Smooth muscle cell of the brain vasculature (primary cell): Measurements from ENCODE around the gene CDK2.
A peak's percentile ranks its signal among the peaks of the same experiment; 100 is the strongest.

ENCODE experiments used
- DNase-seq: peaks from one replicate; pipeline ENCODE4 v3.0.0-alpha.2; 2012; ENCODE audit warnings: low read depth, low spot score

CDK2 gene

DNA sequence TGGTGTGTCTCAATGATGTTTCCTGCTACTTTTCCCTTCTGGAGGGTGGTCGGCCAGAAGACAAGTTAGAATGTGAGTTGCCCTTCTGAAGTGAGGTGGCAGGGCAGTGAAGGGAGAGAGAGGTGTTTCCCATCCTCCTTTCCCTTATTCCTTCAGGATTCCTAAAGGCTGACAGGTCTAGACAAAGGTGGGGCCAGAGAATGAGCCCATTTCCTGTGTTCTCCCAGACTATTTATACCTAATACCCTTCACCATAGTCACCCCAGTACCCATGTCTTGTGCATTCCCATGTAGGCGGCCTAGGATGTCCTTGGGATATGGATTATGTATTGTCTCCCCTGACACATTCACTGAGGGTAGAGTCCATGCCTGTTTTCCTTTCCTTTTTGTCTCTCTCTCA is 28.6 kb upstream of the CDK2 start:
- no peak for DNase-seq

DNA sequence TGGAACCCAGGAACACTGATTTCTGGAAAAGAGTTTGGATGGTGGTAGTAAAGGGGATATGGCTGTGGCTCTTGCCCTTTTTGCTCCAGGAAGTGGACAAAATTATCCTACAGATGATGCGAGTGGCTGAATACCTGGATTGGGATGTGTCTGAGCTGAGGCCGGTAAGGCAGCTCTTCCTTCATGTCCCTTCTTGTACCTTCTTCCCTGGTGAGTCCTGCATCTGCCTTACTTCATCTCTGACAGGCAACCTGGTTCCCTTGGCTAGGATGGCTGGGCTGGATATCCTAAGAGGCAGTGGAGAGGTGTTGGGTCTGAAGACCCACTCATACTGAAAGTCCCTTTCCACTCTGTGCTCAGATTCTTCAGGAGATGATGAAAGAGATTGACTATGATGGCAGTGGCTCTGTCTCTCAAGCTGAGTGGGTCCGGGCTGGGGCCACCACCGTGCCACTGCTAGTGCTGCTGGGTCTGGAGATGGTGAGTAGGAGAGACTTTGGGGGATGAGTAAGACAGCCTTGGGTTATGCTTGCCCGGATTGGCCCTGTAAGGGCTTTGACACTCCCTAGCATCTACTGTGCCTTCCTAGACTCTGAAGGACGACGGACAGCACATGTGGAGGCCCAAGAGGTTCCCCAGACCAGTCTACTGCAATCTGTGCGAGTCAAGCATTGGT is 27.7 kb upstream of the CDK2 start:
- no peak for DNase-seq

DNA sequence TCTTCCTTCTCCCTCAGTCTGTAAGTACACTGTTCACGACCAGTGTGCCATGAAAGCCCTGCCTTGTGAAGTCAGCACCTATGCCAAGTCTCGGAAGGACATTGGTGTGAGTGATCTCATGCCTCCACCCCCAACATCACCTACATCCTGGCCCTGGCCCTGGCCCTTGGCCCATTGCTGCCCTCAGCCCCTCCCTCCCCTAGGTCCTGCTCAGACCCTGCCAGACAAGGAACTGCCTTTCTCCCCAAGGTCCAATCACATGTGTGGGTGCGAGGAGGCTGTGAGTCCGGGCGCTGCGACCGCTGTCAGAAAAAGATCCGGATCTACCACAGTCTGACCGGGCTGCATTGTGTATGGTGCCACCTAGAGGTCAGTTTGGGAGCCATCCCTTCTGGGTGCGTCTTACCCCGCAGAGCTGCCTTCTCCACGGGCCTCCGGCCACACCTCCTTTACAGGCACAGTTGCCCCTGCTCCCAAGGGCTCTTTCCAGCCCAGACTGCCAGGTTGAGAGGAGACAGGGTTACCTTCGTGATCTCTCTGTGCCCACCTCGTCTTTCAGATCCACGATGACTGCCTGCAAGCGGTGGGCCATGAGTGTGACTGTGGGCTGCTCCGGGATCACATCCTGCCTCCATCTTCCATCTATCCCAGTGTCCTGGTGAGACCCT is 26.4 kb upstream of the CDK2 start:
- no peak for DNase-seq

DNA sequence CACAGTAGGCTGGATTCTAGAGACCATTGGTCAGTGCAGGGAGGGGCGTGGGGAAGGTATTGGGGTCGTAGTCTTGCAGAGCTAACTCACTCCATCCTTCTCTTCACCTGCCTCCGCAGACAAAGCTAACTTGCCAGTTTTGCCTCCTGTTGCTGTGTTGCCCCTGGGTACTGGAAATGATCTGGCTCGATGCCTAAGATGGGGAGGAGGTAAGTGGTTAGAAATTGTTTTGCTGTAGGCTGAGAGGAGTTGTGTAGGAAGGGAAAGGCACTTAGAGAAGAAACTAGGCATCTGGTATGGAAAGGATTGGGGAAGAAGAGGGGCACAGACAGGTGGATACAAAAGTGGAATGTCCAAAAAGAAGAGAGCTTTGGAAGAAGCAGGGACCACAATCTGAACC is 24.6 kb upstream of the CDK2 start:
- no peak for DNase-seq

DNA sequence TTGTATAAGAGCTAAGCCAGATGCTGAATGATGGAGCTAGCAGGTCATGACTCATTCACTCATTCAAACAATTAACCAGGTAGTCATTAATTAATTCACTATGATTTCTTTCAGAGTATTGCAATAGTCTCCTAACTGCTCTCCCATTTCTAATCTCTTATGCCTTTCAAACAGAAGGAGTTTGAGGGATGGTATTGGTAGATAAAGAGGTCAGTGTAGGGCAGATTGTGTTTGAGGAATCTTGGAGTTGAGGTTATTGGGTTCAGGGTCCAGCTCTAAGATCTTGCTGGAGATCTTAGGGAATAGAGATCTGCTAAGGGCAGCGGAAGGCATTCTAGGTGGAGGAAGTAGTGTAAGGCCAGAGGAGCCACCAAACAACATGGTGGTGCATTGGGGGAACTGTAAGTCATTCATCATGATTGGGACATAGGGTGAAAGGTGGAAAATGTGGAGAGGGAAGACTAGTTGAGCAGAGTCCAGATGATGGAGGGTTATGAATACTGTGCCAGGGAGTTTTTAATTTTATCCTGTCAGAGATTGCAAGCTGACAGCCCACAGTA is 24.0 kb upstream of the CDK2 start:
- no peak for DNase-seq

DNA sequence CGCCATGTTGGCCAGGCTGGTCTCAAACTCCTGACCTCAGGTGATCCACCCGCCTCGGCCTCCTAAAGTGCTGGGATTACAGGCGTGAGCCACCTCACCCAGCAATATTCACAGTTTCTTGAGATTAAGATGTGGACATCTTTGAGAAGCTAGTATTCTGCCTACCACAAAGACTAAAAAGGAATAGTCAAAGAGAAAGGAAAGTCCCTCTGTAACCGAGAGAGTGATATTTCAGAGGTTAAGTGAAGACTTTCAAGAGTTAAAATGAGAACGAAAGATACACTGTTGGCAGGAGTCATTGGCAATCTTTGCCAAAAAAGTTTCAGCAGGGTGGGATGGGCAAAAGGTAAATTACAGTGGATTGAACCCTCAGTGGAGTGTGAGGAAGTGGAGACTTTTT is 20.1 kb upstream of the CDK2 start:
- DNase-seq: no peak

DNA sequence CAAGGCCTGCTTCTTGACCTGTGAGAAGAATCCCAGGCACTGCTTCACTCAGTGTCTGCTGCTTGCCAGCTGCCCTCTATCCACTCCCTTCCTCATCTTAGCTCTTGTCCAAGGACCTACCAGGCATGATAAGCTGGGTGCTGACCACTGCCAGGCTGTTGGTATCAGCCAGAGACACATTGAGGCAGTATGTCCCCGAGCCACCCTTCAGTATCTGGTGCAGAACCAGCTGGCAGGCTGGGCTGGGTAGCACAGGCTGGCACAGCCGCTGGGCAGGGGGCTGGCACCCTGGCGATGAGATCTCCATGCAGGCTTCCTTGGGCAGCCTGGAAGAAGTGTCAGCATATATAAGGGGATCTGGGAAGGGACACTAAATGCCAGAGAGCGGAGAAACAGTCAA is 11.3 kb upstream of the CDK2 start:
- no peak for DNase-seq

DNA sequence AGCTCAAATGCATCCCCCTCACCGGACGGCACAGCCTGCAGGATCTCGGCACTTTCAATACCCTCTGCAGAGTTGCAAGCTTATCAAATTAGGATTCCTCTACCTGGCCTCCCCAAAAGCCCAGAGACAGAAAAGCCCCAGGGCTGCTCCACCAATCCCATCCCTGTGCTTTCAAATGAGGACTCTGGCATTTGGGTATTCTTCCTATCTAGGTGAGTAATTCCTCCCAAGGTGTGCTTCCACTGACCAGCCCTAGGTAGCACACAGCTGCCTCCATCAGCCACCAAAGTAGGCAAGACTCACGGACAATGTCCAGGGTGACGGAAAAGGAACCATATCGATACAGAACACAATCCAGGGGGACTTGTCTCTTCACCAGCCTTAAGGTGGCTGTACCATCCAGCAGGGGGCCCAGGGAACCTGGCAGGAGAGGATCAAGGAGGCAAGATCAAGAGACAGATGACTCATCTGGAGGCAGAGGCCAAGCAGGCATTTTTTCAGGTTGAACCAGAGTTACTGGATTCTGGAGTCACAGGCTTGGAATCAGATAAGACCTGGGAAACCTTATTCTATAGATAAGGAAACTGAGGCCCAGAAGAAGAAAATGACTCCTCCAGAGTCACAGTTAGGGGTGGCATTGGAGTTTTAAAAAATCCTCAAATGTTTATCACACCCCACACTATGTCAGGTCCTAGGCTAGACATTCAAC is 10.7 kb upstream of the CDK2 start:
- no peak for DNase-seq

DNA sequence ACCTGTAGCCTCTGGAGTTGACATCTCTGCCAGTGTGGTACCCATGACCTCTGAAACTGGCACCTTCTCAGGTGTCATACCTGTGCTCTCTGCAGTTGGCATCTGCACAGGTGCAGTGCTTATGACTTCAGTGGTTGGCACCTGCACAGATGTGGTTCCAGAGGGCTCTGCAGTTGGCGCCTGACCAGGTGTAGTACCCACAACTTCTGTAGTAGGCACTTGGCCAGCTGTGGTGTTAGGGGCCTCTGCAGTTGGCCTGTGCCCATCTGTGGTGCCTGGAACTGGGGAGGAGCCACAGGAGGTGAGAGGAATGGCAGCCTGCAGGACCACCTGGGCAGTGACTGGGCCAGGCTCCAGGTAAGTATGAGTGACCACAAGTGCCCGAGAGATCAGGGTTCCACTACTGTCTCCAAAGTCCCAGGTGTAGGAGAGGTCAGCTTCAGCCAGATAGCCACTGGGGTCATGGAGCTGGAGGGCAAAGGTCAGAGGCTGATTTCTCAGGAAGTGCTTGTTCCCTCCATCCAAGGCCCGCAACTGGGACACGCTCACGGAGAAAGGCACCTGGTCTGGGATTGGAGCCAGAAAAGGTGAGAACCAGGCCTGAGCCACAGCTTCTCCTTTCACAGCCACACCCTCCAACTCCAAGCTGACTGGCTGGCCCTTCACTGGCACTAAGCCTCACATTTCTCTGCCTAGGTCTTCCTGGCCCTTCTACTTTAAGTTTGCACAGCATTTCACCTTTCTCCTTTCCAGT is 9.3 kb upstream of the CDK2 start:
- no peak for DNase-seq

DNA sequence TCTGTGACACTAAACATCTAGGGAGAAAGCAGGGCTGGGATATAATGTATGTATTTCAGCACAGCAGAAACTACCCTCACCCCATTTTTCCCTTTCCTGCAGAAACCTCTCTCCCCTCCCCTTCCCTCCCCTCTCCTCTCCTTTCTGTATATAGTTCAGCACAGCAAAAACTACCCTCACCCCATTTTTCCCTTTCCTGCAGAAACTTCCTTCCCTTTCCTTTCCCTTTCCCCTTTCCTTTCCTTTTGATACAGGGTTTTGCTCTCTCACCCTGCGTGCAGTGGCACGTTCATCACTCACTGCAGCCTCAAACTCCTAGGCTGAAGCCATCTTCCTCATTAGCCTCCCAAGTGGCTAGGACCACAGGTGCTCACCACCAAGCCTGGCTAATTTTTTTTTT is 2.9 kb upstream of the CDK2 start:
- DNase-seq: no peak

DNA sequence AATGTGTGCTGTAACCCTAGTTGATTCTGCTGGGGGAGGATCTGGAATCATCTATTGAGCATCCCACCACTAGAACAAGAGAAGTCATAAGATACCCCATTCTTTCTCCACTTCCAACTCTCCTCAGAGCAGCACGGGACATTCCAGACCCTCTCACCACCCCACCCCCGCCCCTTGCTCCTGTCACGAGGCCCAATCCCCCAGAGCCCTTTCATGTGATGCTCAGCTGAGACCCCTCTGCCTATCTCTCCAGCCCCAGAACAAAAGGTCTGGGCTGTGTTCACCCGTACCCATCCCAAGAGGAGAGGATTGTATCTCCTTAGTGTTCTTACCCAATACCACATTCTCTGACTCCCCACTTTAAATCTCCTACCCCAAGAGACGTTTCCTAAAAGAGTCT is 1.4 kb upstream of the CDK2 start:
- DNase-seq: no peak

DNA sequence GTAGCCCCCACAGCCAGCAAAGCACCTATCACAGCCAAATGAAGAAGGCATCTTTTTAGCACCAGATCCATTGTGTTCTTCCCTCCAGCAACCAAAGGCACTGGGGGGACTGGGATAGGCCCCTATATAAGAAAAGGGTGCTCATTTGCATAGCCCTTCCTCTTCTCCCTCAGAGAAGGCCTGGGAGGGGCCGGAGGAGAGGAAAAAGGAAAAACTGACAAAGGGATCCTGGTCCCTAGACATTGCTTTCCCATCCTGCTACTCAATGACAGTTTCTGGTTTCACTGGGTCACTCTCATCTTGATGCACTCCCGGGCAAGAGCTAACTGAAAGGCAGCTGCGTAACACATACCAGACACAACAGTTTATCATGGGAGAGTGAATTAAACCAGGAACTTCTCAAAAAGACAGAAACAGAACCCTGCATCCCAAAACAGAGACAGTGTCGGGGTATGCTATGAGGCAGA is 656 bp upstream of the CDK2 start, which contains the start of gene PMEL:
Gene PMEL (minus strand): TSS at position 102 of the 467 bp plus-strand sequence. CDS start 31 bp downstream, at position 71.
- no peak for DNase-seq

DNA sequence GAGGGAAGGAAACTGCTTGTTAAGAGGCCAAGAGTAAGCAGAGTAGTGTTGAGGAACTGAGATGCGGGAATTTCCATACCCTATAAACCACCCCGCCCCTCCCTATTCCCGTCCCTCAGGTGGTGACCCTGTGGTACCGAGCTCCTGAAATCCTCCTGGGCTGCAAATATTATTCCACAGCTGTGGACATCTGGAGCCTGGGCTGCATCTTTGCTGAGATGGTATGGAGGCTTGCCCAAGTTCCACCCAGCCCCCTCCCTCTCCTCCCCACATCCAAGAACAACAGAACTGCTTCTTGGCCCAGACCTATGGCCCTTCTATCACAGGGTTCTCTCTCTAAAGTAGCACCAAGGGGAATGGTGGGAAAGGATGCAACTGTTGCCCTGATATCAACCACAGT is 2.7 kb downstream of the CDK2 start:
- no peak for DNase-seq

DNA sequence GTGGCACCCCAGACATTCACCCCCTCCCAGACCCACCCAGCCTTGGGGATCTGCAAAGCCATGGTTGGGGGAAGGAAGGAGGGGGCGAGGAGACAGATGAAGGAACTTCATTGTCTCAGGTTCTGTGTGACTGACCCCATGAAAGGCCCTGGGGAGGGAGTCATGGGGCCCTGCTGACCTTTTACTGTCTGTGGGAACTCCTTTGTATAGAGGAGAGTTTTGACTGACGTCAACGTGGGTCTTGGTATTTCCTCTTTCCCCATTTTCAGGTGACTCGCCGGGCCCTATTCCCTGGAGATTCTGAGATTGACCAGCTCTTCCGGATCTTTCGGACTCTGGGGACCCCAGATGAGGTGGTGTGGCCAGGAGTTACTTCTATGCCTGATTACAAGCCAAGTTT is 4.1 kb downstream of the CDK2 start:
- no peak for DNase-seq

DNA sequence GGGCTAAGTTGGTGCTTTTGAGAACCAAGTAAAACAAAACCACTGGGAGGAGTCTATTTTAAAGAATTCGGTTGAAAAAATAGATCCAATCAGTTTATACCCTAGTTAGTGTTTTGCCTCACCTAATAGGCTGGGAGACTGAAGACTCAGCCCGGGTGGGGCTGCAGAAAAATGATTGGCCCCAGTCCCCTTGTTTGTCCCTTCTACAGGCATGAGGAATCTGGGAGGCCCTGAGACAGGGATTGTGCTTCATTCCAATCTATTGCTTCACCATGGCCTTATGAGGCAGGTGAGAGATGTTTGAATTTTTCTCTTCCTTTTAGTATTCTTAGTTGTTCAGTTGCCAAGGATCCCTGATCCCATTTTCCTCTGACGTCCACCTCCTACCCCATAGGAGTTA is 5.4 kb downstream of the CDK2 start:
- no peak for DNase-seq

DNA sequence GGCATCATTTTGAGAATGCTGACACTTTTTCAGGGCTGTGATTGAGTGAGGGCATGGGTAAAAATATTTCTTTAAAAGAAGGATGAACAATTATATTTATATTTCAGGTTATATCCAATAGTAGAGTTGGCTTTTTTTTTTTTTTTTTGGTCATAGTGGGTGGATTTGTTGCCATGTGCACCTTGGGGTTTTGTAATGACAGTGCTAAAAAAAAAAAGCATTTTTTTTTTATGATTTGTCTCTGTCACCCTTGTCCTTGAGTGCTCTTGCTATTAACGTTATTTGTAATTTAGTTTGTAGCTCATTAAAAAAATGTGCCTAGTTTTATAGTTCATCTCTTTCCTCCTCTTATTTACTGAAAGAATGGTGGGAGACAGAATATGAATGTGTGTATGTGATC is 5.8 kb downstream of the CDK2 start:
- DNase-seq: no peak

DNA sequence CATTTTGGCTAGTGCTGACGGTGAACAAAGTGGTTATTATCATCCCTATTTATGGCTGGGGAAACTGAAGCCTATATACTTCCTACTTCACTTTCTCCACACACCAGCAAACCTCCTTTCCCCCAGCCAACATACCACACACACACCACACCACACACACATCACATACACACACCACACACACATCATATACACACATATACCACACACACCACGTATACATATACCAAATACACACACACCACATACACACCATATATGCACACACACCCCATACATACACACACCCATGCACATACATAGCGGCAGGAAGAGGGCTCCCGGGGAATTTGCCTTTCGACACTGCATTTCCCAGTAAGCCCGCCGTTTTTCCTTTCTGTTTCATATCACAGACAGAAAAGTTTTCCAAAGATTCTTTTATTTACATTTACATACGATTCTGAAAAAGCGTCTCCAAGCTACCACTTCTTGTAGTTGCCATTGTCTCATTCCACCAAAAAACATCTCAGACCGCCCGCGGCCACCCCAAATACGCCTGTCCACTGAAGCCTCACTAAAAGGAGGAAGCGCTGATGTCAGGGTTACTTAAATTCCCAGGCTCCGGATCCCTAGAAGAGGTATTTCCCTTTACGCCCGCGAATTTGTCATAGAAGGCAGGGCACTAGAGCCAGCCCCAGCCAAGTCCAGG is 6.4 kb downstream of the CDK2 start:
- no peak for DNase-seq

DNA sequence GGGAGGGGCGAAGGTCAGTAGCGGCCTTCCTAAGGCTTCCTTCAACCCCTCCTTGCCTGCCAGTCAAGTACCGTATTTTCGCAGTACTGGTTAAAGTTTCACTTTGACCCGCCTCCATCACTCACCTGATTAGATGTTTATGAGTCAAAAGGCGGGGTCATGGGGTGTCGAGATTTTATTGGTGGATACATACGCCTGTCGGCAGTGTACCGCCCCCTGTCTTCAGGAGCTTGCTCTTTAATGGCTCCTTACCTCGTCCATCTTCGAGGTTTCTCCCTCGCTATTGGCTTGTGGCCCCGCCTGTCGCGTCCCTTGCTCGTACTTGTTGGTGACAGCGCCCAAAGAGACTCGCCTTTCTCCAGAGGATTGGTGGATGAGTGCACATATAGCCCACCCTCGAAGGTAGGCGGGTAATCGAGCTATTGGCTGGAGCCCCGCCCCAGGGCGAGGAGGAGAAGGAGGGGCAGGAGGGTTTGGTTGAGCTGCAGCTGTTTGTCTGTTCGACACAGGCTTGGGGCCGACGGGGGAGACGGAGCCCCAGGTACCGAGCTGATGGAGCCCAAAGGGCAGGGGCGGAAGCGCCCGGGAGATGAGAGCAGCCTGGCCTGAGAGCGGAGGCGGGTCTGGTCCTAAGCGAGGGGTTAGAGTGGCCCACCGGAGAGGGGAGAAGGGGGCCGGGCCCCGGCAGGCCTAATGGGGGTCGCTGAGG is 7.1 kb downstream of the CDK2 start, which contains the start of gene RAB5B:
Gene RAB5B (plus strand): TSS at position 480 of the 709 bp plus-strand sequence. CDS start 12,883 bp downstream, outside the sequence.
- DNase-seq: peak; percentile 100

DNA sequence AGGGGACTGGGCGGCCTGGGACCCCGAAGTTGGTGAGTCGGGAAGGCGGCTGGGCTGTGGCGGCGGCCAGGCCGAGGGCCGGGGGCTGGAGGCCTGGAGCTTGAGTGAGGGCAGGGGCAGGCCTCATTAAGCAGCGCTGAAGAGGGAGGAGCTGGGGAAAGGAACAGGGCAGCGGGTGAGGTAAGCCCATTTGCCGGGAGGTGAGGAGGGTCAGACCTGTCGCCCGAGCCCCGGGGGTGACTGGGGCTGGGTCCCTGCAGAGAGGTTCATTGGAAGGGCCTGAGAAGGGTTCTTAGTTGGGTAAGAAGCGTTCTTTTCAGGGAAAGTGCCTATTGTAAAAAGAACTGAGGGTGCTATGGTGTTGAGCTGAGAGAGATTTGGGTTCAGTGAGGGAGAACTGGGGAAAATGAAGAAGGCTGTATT is 7.7 kb downstream of the CDK2 start:
- DNase-seq: no peak

DNA sequence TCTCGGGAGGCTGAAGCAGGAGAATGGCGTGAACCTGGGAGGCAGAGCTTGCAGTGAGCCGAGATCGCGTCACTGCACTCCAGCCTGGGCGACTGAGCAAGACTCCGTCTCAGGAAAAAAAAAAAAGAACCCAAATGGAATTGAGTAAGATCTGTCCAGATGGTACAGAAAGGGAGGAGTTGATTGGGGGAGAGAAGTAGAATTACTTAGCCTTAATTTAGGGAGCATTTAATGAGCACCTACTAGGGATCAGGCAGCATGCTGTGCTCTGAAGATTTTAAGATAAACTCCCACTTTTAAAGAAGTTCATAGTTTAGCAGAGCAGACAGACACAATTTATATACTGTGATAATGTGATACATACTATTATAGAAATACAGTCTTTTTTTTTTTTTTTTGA is 11.8 kb downstream of the CDK2 start:
- DNase-seq: no peak
